Endothelial cell of umbilical vein (primary cell): Measurements from ENCODE around the gene EBI3.

Experiments
- FOS ChIP-seq: IDR thresholded peaks from 2 replicates; pipeline ENCODE4 v1.6.1; 2011; ENCODE audit warnings: mild to moderate bottlenecking, low read length, moderate library complexity, borderline replicate concordance; ENCODE audit not compliant: insufficient read depth
- GATA2 ChIP-seq: IDR thresholded peaks from 2 replicates; pipeline ENCODE4 v1.7.0; 2011; ENCODE audit warnings: low read depth, mild to moderate bottlenecking, moderate library complexity, mixed read lengths, low read length; ENCODE audit not compliant: insufficient read length, insufficient read depth
- JUN ChIP-seq: IDR thresholded peaks from 2 replicates; pipeline ENCODE4 v1.6.1; 2011; ENCODE audit warnings: borderline replicate concordance, low read depth; ENCODE audit not compliant: insufficient read length, insufficient read depth
- MYC ChIP-seq: IDR thresholded peaks from one replicate; pipeline ENCODE4 v1.6.1; 2011; ENCODE audit warnings: mild to moderate bottlenecking, low read depth, low read length
- POLR2A ChIP-seq: IDR thresholded peaks from 2 replicates; pipeline ENCODE4 v1.6.1; 2012; ENCODE audit warnings: low read depth, mild to moderate bottlenecking, control low read depth, low read length
- POLR2AphosphoS5 ChIP-seq: IDR thresholded peaks from 2 replicates; pipeline ENCODE4 v1.6.1; 2012; ENCODE audit warnings: low read depth, mild to moderate bottlenecking, control low read depth, low read length, moderate library complexity; ENCODE audit not compliant: insufficient read depth
- TF ChIP-seq, protein P1 (sequence below), 2 donors: IDR thresholded peaks; 1 replicate in 1 of 2; 2 replicates in 1 of 2; pipeline ENCODE4 v1.5.1; 2011; ENCODE audit warnings: low read length in 2 of 2, mild to moderate bottlenecking in 2 of 2, moderate library complexity in 2 of 2, control low read depth in 1 of 2, inconsistent platforms in 1 of 2, low read depth in 1 of 2; ENCODE audit not compliant: insufficient read depth in 1 of 2; ENCODE audit errors: extremely low read depth in 1 of 2
- TF ChIP-seq, protein P2 (sequence below): IDR thresholded peaks from 2 replicates; pipeline ENCODE4 v1.6.1; 2011; ENCODE audit not compliant: insufficient read depth, insufficient read length

DNA sequence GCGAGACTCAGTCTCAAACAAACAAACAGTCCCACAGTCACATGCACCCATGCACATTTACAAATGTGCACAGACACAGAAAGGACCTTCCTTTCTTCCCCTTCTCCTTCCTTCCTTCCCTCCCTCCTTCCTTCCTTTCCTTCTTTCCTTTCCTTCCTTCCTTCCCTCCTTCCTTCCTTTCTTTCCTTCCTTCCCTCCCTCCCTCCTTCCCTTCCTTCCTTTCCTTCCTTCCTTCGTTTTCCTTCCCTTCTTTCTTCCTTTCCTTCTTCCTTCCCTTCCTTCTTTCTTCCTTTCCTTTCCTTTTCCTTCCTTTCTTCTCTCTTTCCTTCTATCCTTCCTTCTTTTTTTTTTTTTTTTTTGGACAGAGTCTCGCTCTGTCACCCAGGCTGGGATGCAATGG lies 16.2 kb upstream of the EBI3 start:
- TF ChIP-seq POLR2AphosphoS5 (no peak), POLR2A (no peak), GATA2 (no peak), MYC (no peak), FOS (no peak), JUN (no peak)
- TF ChIP-seq, protein P1, sequence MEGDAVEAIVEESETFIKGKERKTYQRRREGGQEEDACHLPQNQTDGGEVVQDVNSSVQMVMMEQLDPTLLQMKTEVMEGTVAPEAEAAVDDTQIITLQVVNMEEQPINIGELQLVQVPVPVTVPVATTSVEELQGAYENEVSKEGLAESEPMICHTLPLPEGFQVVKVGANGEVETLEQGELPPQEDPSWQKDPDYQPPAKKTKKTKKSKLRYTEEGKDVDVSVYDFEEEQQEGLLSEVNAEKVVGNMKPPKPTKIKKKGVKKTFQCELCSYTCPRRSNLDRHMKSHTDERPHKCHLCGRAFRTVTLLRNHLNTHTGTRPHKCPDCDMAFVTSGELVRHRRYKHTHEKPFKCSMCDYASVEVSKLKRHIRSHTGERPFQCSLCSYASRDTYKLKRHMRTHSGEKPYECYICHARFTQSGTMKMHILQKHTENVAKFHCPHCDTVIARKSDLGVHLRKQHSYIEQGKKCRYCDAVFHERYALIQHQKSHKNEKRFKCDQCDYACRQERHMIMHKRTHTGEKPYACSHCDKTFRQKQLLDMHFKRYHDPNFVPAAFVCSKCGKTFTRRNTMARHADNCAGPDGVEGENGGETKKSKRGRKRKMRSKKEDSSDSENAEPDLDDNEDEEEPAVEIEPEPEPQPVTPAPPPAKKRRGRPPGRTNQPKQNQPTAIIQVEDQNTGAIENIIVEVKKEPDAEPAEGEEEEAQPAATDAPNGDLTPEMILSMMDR (IDR thresholded peaks at IDR 0.05; ENCODE audit: extremely low read depth in 1 of 2, insufficient read depth in 1 of 2, low read depth in 1 of 2, low read length in 2 of 2): no peak
- TF ChIP-seq, protein P2, sequence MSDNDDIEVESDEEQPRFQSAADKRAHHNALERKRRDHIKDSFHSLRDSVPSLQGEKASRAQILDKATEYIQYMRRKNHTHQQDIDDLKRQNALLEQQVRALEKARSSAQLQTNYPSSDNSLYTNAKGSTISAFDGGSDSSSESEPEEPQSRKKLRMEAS: no peak
